Panc1 (cell line): ENCODE results near the gene MED31. TPM values are rescaled to one million over a fixed set of nuclear protein-coding genes. Genes with fewer than 3 reads are reported as not detected.

ENCODE experiments used
- ATAC-seq: fragments of 200-7000 bp; cut with Tn5 transposase; 2 replicates; pipeline ENCODE4 v1.9.1; 2020; ENCODE audit warnings: mild to moderate bottlenecking, moderate library complexity
- BruUV-seq: library from RNA; stranded (reverse); fragments of 400-500 nt; replicated peaks from 2 replicates; lab custom pipeline; 2021; lab: Mats Ljungman, UMichigan
- CTCF ChIA-PET: fragments of 300-600 bp; sonication (Branson Sonifier 250); formaldehyde crosslinking; loops from one replicate; lab custom pipeline; 2022; ENCODE audit warnings: antibody characterized with exemption; lab: Charles Lee
- POLR2A ChIA-PET: fragments of 300-600 bp; sonication (Branson Sonifier 250); formaldehyde crosslinking; loops from one replicate; lab custom pipeline; 2022; ENCODE audit warnings: antibody characterized with exemption; lab: Charles Lee
- DNase-seq: peaks from one replicate; pipeline ENCODE4 v3.0.0-alpha.2; 2010; ENCODE audit warnings: low read depth, low spot score
- H3K27ac ChIP-seq: 2 replicates; pipeline ENCODE4 v1.5.1; 2011; ENCODE audit warnings: mild to moderate bottlenecking, low read length, inconsistent platforms
- H3K27me3 ChIP-seq: fragments of 200-500 bp; sonication (Bioruptor generic); 2 replicates; pipeline ENCODE4 v1.6.0; 2014; ENCODE audit warnings: low read length, inconsistent platforms; ENCODE audit not compliant: control insufficient read depth, insufficient read depth
- H3K36me3 ChIP-seq: fragments of 200-500 bp; sonication (Bioruptor generic); 2 replicates; pipeline ENCODE4 v1.5.1; 2014; ENCODE audit warnings: inconsistent platforms, mild to moderate bottlenecking, low read length, moderate library complexity; ENCODE audit not compliant: control insufficient read depth, insufficient read depth
- H3K4me1 ChIP-seq: 2 replicates; pipeline ENCODE4 v1.5.1; 2011; ENCODE audit warnings: inconsistent platforms, mild to moderate bottlenecking, low read length, moderate library complexity; ENCODE audit not compliant: control insufficient read depth, insufficient read depth
- H3K4me3 ChIP-seq, 2 experiments: 2 replicates each; pipeline ENCODE4 v1.5.1; 2011 to 2012; ENCODE audit warnings: low read depth in 2 of 2, low read length in 2 of 2, mild to moderate bottlenecking in 2 of 2, inconsistent platforms in 1 of 2, moderate library complexity in 1 of 2
- H3K9me3 ChIP-seq: fragments of 200-500 bp; sonication (Bioruptor generic); 2 replicates; pipeline ENCODE4 v1.5.1; 2014; ENCODE audit warnings: low read depth, mild to moderate bottlenecking, inconsistent platforms, low read length, moderate library complexity; ENCODE audit not compliant: control insufficient read depth, insufficient read depth
- CTCF ChIP-seq: fragments of 450-650 bp; IDR thresholded peaks from 2 replicates; pipeline ENCODE4 v1.5.1; 2017; ENCODE audit warnings: mild to moderate bottlenecking
- POLR2AphosphoS5 ChIP-seq: IDR thresholded peaks from 2 replicates; pipeline ENCODE4 v1.6.1; 2012; ENCODE audit warnings: mild to moderate bottlenecking, low read depth, low read length, moderate library complexity
- REST ChIP-seq, 2 experiments: IDR thresholded peaks; 2 replicates each; pipeline ENCODE4 v1.6.1; 2011 to 2012; ENCODE audit warnings: low read depth in 2 of 2, control low read depth in 1 of 2, low read length in 1 of 2, mild to moderate bottlenecking in 1 of 2, moderate library complexity in 1 of 2; ENCODE audit not compliant: insufficient read depth in 1 of 2
- SIN3A ChIP-seq: IDR thresholded peaks from 2 replicates; pipeline ENCODE4 v1.6.1; 2012; ENCODE audit warnings: low read depth, mild to moderate bottlenecking, low read length, moderate library complexity, borderline replicate concordance; ENCODE audit not compliant: insufficient read depth
- TCF7L2 ChIP-seq: IDR thresholded peaks from 2 replicates; pipeline ENCODE4 v1.6.1; 2011; ENCODE audit warnings: mild to moderate bottlenecking, low read depth, low read length, inconsistent platforms
- in situ Hi-C: cut with HindIII; loops from 2 replicates; pipeline ENCODE4 v1.10.0; 2016; ENCODE audit warnings: low sequenced_read_pairs, low pct_unique_long_range_greater_than_20kb
- intact Hi-C: fragments of 100-400 bp; cut with micrococcal nuclease; formaldehyde crosslinking; loops from one replicate; pipeline ENCODE4 v1.10.0; 2022; ENCODE audit not compliant: unreplicated experiment
- total RNA-seq: library from RNA; stranded (reverse); gene quantifications from one replicate; pipeline ENCODE4 v1.2.1, GENCODE V29; 2021; ENCODE audit not compliant: unreplicated experiment

MED31 gene
- total RNA-seq, 1 experiment from 2014 or later, result 18.6 TPM

GRCh38 chr17:6668727-6669425 is 17.5 kb upstream of the MED31 start:
- no peak overlapping the region for H3K27ac ChIP-seq
- TF ChIP-seq SIN3A (no peak), CTCF (no peak), POLR2AphosphoS5 (no peak), REST (IDR thresholded peaks at IDR 0.05; ENCODE audit: insufficient read depth in 1 of 2, low read depth in 2 of 2, low read length in 1 of 2) (no peak), TCF7L2 (no peak)
- H3K36me3 ChIP-seq, result no peaks in the 10 kb centered on the region
- CTCF ChIA-PET, result no interaction called here
- no peaks in the 10 kb centered on the region for H3K27me3 ChIP-seq
- in situ Hi-C loops, result no loop called here
- DNase-seq (no peak), ATAC-seq (no peak)
- H3K9me3 ChIP-seq, result no peaks in the 10 kb centered on the region
- intact Hi-C loops, result no loop called here
- H3K4me3 ChIP-seq, result no peak overlapping the region
- no peaks in the 10 kb centered on the region for H3K4me1 ChIP-seq
- POLR2A ChIA-PET, result no interaction called here
- no TSS peak for BruUV-seq

DNA sequence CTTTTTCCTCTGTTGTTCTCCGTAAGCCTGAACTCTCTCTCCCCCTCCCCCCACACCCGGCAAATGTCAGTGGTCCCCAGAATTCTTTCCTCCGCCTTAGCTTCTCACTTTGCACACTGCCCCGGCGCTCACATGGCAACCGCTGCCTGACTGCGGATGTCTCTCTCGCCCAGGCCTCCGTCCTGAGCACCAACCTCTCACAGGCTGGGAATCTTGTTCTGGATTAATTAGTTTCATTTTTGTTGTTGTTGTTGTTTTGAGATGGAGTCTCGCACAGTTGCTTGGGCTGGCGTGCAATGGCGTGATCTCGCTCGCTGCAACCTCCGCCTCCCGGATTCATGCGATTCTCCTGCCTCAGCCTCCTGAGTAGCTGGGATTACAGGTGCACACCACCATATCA is 16.8 kb upstream of the MED31 start:
- DNase-seq (no peak), ATAC-seq (no peak)
- BruUV-seq, result no TSS peak
- no peak overlapping the region for H3K27ac ChIP-seq
- POLR2A ChIA-PET, result no interaction called here
- no peaks in the 10 kb centered on the region for H3K27me3 ChIP-seq
- intact Hi-C loops, result no loop called here
- in situ Hi-C loops, result no loop called here
- no peak overlapping the region for H3K4me3 ChIP-seq
- no peaks in the 10 kb centered on the region for H3K36me3 ChIP-seq
- no peak for TF ChIP-seq POLR2AphosphoS5
- no peaks in the 10 kb centered on the region for H3K9me3 ChIP-seq
- CTCF ChIA-PET, result no interaction called here
- H3K4me1 ChIP-seq, result no peaks in the 10 kb centered on the region

DNA sequence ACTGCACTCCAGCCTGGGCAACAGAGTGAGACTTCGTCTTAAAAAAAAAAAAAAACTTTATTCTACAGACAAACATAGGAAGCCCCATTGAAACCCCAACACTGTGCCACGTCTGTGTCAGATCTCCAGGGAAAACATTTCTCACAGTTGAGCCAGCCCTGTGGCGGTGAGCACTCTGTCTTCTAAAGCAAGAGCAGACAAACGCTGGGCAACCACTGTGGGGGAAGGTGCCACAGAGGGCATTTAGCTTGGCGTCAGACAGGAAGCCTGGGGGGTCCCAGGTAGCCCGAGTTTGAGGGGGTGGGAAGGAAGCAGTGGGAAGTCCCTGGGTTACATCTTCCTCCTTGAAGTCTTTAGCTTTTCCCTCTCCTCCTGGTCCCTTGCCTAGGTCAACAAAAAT is 16.1 kb upstream of the MED31 start:
- no TSS peak for BruUV-seq
- in situ Hi-C loops, result no loop called here

More for the DNA sequence above, 16.1 kb upstream of the MED31 start:
- Histone ChIP-seq H3K36me3 (no peaks in the 10 kb centered on the region), H3K9me3 (no peaks in the 10 kb centered on the region), H3K4me3 (no peak overlapping the region), H3K27ac (no peak overlapping the region), H3K27me3 (peaks cover 2% of the 10 kb centered on the region; the same call in 1 of the 2 replicates), H3K4me1 (no peaks in the 10 kb centered on the region)
- ChIA-PET CTCF (interaction anchor here (0.7 kb wide), 1 partner anchor 246 kb away, joined by 6 read pairs; no protein-coding TSS in a partner anchor), POLR2A (no interaction called here)
- DNase-seq, result no peak
- TF ChIP-seq CTCF, result no peak
- TF ChIP-seq SIN3A, result no peak
- no peak for TF ChIP-seq POLR2AphosphoS5
- no peak for TF ChIP-seq REST (IDR thresholded peaks at IDR 0.05; ENCODE audit: insufficient read depth in 1 of 2, low read depth in 2 of 2, low read length in 1 of 2)
- TF ChIP-seq TCF7L2, result no peak
- ATAC-seq, result no peak
- intact Hi-C loops, result no loop called here
